OCI-LY1 (cell line): ENCODE measurements around the gene LOXL3.

Source experiments
- H2AFZ ChIP-seq: fragments of 200-600 bp; sonication (generic), shearing (Covaris generic); 2 replicates; pipeline ENCODE4 v1.6.0; 2014; ENCODE audit warnings: antibody characterized with exemption, mild to moderate bottlenecking, low read length
- H3F3A ChIP-seq: fragments of 200-600 bp; sonication (generic), shearing (Covaris generic); 2 replicates; pipeline ENCODE4 v1.6.0; 2014; ENCODE audit warnings: mild to moderate bottlenecking, antibody characterized with exemption, low read length, moderate library complexity; ENCODE audit not compliant: insufficient read depth
- H3K27ac ChIP-seq: fragments of 200-600 bp; sonication (generic); 2 replicates; pipeline ENCODE4 v1.5.1; 2014; ENCODE audit warnings: low read length, mixed run types, mild to moderate bottlenecking, low read depth; ENCODE audit not compliant: poor library complexity, severe bottlenecking
- H3K27me3 ChIP-seq: fragments of 200-600 bp; sonication (generic); 2 replicates; pipeline ENCODE4 v1.6.0; 2014; ENCODE audit warnings: antibody characterized with exemption, mild to moderate bottlenecking, low read length, moderate library complexity; ENCODE audit not compliant: insufficient read depth
- H3K36me3 ChIP-seq: fragments of 200-600 bp; sonication (generic); 2 replicates; pipeline ENCODE4 v1.6.1; 2014; ENCODE audit warnings: mild to moderate bottlenecking, antibody characterized with exemption, low read length, moderate library complexity, mixed read lengths; ENCODE audit not compliant: insufficient read depth
- H3K4me1 ChIP-seq: fragments of 200-600 bp; sonication (generic); 2 replicates; pipeline ENCODE4 v1.5.1; 2014; ENCODE audit warnings: mild to moderate bottlenecking, low read length, moderate library complexity; ENCODE audit not compliant: insufficient read depth, severe bottlenecking
- H3K4me2 ChIP-seq: fragments of 200-600 bp; sonication (generic), shearing (Covaris generic); 2 replicates; pipeline ENCODE4 v1.6.1; 2014; ENCODE audit warnings: low read length
- H3K4me3 ChIP-seq: fragments of 200-600 bp; sonication (generic); 2 replicates; pipeline ENCODE4 v1.5.1; 2014; ENCODE audit warnings: low read length, low read depth, mild to moderate bottlenecking, mixed read lengths; ENCODE audit not compliant: poor library complexity, severe bottlenecking
- H3K79me2 ChIP-seq: fragments of 200-600 bp; shearing (Covaris generic); 2 replicates; pipeline ENCODE4 v1.6.1; 2016; ENCODE audit warnings: mixed run types, low read length, mixed read lengths; ENCODE audit not compliant: insufficient read depth
- H3K9ac ChIP-seq: fragments of 200-600 bp; sonication (generic), shearing (Covaris generic); 2 replicates; pipeline ENCODE4 v1.6.1; 2014; ENCODE audit warnings: mild to moderate bottlenecking, low read length, mixed read lengths
- H3K9me2 ChIP-seq: fragments of 200-600 bp; sonication (generic), shearing (Covaris generic); 2 replicates; pipeline ENCODE4 v1.6.1; 2014; ENCODE audit warnings: low read depth, mild to moderate bottlenecking, low read length, mixed read lengths
- H3K9me3 ChIP-seq: fragments of 200-600 bp; shearing (Covaris generic); 2 replicates; pipeline ENCODE4 v1.6.1; 2014; ENCODE audit warnings: low read length, mixed read lengths
- H4K20me1 ChIP-seq: fragments of 200-600 bp; sonication (generic), shearing (Covaris generic); 2 replicates; pipeline ENCODE4 v1.6.0; 2016; ENCODE audit warnings: mild to moderate bottlenecking, low read length; ENCODE audit not compliant: insufficient read depth
- CTCF ChIP-seq: fragments of 200-600 bp; sonication (generic), shearing (Covaris generic); IDR thresholded peaks from 2 replicates; pipeline ENCODE4 v1.5.1; 2017; ENCODE audit warnings: mild to moderate bottlenecking, antibody characterized with exemption, low read length, moderate library complexity, mixed read lengths
- EZH2 ChIP-seq: fragments of 200-600 bp; sonication (generic), shearing (Covaris generic); IDR thresholded peaks from 2 replicates; pipeline ENCODE4 v1.8.0; 2017; ENCODE audit warnings: borderline replicate concordance, mixed run types, mild to moderate bottlenecking, antibody characterized with exemption, low read length, moderate library complexity, mixed read lengths

The LOXL3 gene

GRCh38 chr2:74567881-74568280, 14.1 kb upstream of the LOXL3 start:
- Histone ChIP-seq H3K4me3 (no peak overlapping the region), H3K27ac (no peak overlapping the region), H2AFZ (no peak overlapping the region), H3K27me3 (no peaks in the 10 kb centered on the region), H3F3A (no peaks in the 10 kb centered on the region), H4K20me1 (no peaks in the 10 kb centered on the region), H3K9ac (no peak overlapping the region), H3K79me2 (no peaks in the 10 kb centered on the region), H3K9me3 (no peaks in the 10 kb centered on the region), H3K4me2 (no peak overlapping the region), H3K36me3 (no peaks in the 10 kb centered on the region), H3K4me1 (peaks cover 13% of the 10 kb centered on the region), H3K9me2 (no peaks in the 10 kb centered on the region)
- TF ChIP-seq EZH2 (no peak), CTCF (no peak)

DNA sequence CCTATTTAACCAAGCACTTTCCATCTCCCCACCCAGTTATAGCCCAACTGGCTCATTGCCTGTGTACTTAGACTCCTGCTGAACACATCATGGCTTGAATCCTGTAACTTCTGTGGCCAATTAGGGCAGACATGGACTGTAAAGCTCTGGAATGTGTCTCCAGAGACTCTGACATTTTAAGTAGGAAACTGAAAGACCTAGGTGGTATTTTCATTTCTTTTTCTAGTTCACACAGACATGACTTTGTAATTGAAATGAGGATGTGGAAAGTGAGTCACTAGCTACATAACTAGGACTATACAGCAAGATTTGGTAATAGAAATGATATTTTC, 13.0 kb upstream of the LOXL3 start:
- Histone ChIP-seq H3K27ac (no peak overlapping the region), H3F3A (no peaks in the 10 kb centered on the region), H2AFZ (no peak overlapping the region), H3K9me2 (no peaks in the 10 kb centered on the region), H3K36me3 (no peaks in the 10 kb centered on the region), H3K4me3 (no peak overlapping the region), H3K4me2 (no peak overlapping the region), H3K79me2 (no peaks in the 10 kb centered on the region), H3K9ac (no peak overlapping the region), H3K4me1 (peaks cover 10% of the 10 kb centered on the region), H4K20me1 (no peaks in the 10 kb centered on the region), H3K27me3 (no peaks in the 10 kb centered on the region), H3K9me3 (no peaks in the 10 kb centered on the region)
- TF ChIP-seq CTCF = no peak
- TF ChIP-seq EZH2 = no peak

GRCh38 chr2:74566076-74566753, 12.5 kb upstream of the LOXL3 start:
- Histone ChIP-seq H3K4me2 (no peak overlapping the region), H3K27me3 (no peaks in the 10 kb centered on the region), H4K20me1 (no peaks in the 10 kb centered on the region), H2AFZ (no peak overlapping the region), H3K4me3 (no peak overlapping the region), H3F3A (no peaks in the 10 kb centered on the region), H3K79me2 (no peaks in the 10 kb centered on the region), H3K27ac (no peak overlapping the region), H3K9me3 (no peaks in the 10 kb centered on the region), H3K9me2 (no peaks in the 10 kb centered on the region), H3K4me1 (peaks cover 5% of the 10 kb centered on the region), H3K9ac (no peak overlapping the region), H3K36me3 (no peaks in the 10 kb centered on the region)
- TF ChIP-seq CTCF = no peak
- no peak for TF ChIP-seq EZH2
